T-cell (primary cell): ENCODE measurements around the gene CCDC137. TPM values are rescaled to one million over a fixed set of nuclear protein-coding genes. Genes with fewer than 3 reads are reported as not detected.

ENCODE experiments used
- ATAC-seq, 4 experiments: fragments of 200-7000 bp in 3 of 4; fragments of 150-1000 bp in 1 of 4; cut with Tn5 transposase; replicated peaks in 1 of 4; 1 replicate in 3 of 4; 2 replicates in 1 of 4; pipeline ENCODE4 v1.10.0; 2021; ENCODE audit warnings: moderate library complexity in 3 of 4, mild to moderate bottlenecking in 2 of 4, moderate number of reproducible peaks in 1 of 4
- CTCF ChIA-PET, 2 donors: fragments of 300-600 bp; sonication (Branson Sonifier 250); formaldehyde crosslinking; loops; one replicate each; lab custom pipeline; 2022; ENCODE audit warnings: antibody characterized with exemption in 2 of 2; lab: Charles Lee
- POLR2A ChIA-PET, 2 donors: fragments of 300-600 bp; sonication (Branson Sonifier 250); formaldehyde crosslinking; loops; one replicate each; lab custom pipeline; 2022; ENCODE audit warnings: antibody characterized with exemption in 2 of 2; lab: Charles Lee
- DNase-seq, 35 experiments: peaks; one replicate each; pipeline versions ENCODE4 v3.0.0 to v3.0.0-alpha.2; 2013 to 2023
- H3K27ac ChIP-seq: one replicate; pipeline ENCODE4 v1.5.1; 2013; ENCODE audit warnings: low read length
- H3K27me3 ChIP-seq, 2 experiments: replicated peaks in 1 of 2; 1 replicate in 1 of 2; 2 replicates in 1 of 2; pipeline versions ENCODE4 v1.6.1 to v1.7.0; 2013; ENCODE audit warnings: low read length in 1 of 2, mixed read lengths in 1 of 2; ENCODE audit not compliant: control insufficient read depth in 2 of 2, insufficient read depth in 2 of 2; ENCODE audit errors: extremely low read depth in 1 of 2
- H3K36me3 ChIP-seq, 2 donors: 1 replicate in 1 of 2; 2 replicates in 1 of 2; pipeline versions ENCODE4 v1.6.1 to v1.7.0; 2013; ENCODE audit warnings: low read length in 1 of 2; ENCODE audit not compliant: control insufficient read depth in 2 of 2, insufficient read depth in 1 of 2; ENCODE audit errors: extremely low read depth in 1 of 2
- H3K4me1 ChIP-seq, 2 experiments: 1 replicate in 1 of 2; 2 replicates in 1 of 2; pipeline versions ENCODE4 v1.6.1 to v1.7.0; 2013; ENCODE audit warnings: low read length in 2 of 2, mixed read lengths in 1 of 2; ENCODE audit not compliant: insufficient read depth in 2 of 2, control insufficient read depth in 1 of 2; ENCODE audit errors: extremely low read depth in 1 of 2
- H3K4me3 ChIP-seq, 2 donors: 1 replicate in 1 of 2; 2 replicates in 1 of 2; pipeline versions ENCODE4 v1.5.1 to v1.7.0; 2013; ENCODE audit warnings: mild to moderate bottlenecking in 2 of 2, low read length in 1 of 2, moderate library complexity in 1 of 2; ENCODE audit not compliant: control insufficient read depth in 1 of 2; ENCODE audit errors: extremely low read depth in 1 of 2
- H3K9me3 ChIP-seq: 2 replicates; pipeline ENCODE4 v1.7.0; 2013
- H3K27ac Mint-ChIP-seq, 2 donors: one replicate each; pipeline ENCODE4 v1.8.0; 2020 to 2021; ENCODE audit warnings: mild to moderate bottlenecking in 2 of 2, mixed read lengths in 2 of 2
- H3K27me3 Mint-ChIP-seq, 2 donors: one replicate each; pipeline ENCODE4 v1.8.0; 2021 to 2022; ENCODE audit warnings: mixed read lengths in 2 of 2
- H3K36me3 Mint-ChIP-seq: one replicate; pipeline ENCODE4 v1.8.0; 2021; ENCODE audit warnings: mixed read lengths
- H3K4me1 Mint-ChIP-seq, 3 donors: one replicate each; pipeline ENCODE4 v1.8.0; 2020 to 2022; ENCODE audit warnings: mixed read lengths in 3 of 3, mild to moderate bottlenecking in 1 of 3
- H3K4me3 Mint-ChIP-seq, 3 donors: one replicate each; pipeline ENCODE4 v1.8.0; 2020 to 2022; ENCODE audit warnings: mild to moderate bottlenecking in 3 of 3, mixed read lengths in 3 of 3, moderate library complexity in 3 of 3
- H3K9me3 Mint-ChIP-seq, 3 donors: one replicate each; pipeline ENCODE4 v1.8.0; 2020 to 2022; ENCODE audit warnings: mixed read lengths in 3 of 3
- WGBS: methylation state at CpG from one replicate; pipeline ENCODE4 v1.1.5; 2013; ENCODE audit warnings: missing lambda C conversion rate; ENCODE audit not compliant: insufficient coverage; 5-methylcytosine and 5-hydroxymethylcytosine counted together
- total RNA-seq, 35 experiments: library from RNA in 6 of 35; stranded (reverse) in 6 of 35; fragments of 120-200 nt in 1 of 35; gene quantifications; one replicate each; pipeline versions ENCODE4 v1.2.1 to v1.2.4 and lab custom pipeline; 2013 to 2026

Gene CCDC137
- total RNA-seq, 5 donors from 2014 or later (not counting 1 experiment from before 2014, with no cell fraction given): 15.9 to 33.9 (median 30.0) TPM

DNA sequence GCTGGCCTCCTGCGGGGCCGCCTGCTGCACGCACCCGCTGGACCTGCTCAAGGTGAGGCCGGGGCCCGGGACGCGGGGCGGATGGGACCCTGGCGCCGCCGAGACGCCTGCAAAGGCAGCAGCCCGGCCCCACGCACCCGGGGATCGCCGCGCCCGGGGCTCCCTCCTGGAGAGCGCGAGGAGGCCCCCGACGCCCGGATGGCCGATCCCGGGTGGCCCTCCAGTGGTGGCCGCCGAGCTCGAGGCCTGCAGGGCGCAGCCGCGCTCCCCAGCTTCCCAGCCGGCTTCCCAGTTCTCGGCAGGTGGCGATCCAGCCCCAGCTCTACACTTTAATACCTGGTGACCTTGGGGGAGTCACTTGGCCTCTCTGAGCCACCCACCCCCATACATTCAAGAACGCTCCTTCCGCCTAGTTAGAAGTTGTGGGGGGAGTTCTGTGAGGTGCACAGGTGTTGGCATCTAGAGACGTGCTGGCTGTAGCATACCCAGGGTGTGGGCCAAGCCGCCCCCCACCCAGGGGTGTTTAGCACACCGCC lies 46.0 kb downstream of the CCDC137 start:
- no peaks in the 10 kb centered on the region for H3K36me3 Mint-ChIP-seq
- H3K4me3 ChIP-seq: peak overlapping the region; percentile 37 to 51
- ATAC-seq (peak in 3 of 4 experiments; percentile 13 to 31 (median 24)), DNase-seq (peak in 1 of 35 experiments; percentile 19)
- peak overlapping the region; percentile 40 to 45 for H3K27ac Mint-ChIP-seq
- peak overlapping the region; percentile 73 to 85 (median 82) for H3K4me3 Mint-ChIP-seq
- peaks cover 0 to 3% of the 10 kb centered on the region in 2 experiments for H3K27me3 ChIP-seq
- peaks cover 2 to 5% of the 10 kb centered on the region in 2 donors for H3K36me3 ChIP-seq
- H3K9me3 ChIP-seq: no peaks in the 10 kb centered on the region
- peaks cover 15 to 38% of the 10 kb centered on the region in 2 experiments for H3K4me1 ChIP-seq
- 5% methylated on average over 36 of the region's 41 CpGs for WGBS
- POLR2A ChIA-PET: no interaction called here
- H3K9me3 Mint-ChIP-seq: no peaks in the 10 kb centered on the region
- CTCF ChIA-PET: no interaction called here
- no peak overlapping the region for H3K27ac ChIP-seq
- H3K4me1 Mint-ChIP-seq: peaks cover 14 to 22% (median 17%) of the 10 kb centered on the region in 3 donors
- H3K27me3 Mint-ChIP-seq: no peaks in the 10 kb centered on the region

DNA sequence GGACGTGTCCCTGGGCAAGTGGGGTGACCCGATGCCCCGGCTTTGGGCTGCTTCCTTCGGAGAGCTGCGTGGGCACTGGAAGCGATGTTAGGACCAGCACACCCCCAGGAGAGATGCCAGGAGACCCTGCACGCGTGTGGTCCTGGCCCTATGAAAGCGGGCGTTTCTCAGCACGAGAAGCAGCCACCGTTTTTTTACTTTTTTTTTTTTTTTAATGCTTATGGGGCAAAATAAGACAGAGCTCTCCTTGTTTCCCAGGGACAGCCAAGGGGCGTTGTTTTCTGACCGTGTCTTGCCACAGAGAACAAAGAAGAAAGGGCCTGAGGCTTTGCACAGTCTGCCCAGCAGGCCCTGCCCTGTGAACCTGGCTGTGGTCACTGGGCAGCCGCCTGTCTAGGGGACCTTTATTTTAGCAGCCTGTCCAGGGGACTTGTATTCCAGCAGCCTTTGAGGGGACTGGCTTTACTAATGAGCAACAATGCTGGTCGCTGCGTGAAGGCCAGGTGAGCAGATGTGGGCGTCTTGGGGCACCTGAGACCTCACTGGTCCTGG lies 46.5 kb downstream of the CCDC137 start:
- no peak for ATAC-seq
- H3K27ac ChIP-seq: no peak overlapping the region
- WGBS: 64% methylated on average over 15 of the region's 18 CpGs
- Mint-ChIP-seq H3K4me3 (peak overlapping the region; percentile 73 to 85 (median 82)), H3K36me3 (no peaks in the 10 kb centered on the region), H3K4me1 (peaks cover 14 to 22% (median 17%) of the 10 kb centered on the region in 3 donors), H3K27me3 (no peaks in the 10 kb centered on the region), H3K27ac (peak overlapping the region; percentile 40 to 45), H3K9me3 (no peaks in the 10 kb centered on the region)
- peak overlapping the region; percentile 37 to 51 for H3K4me3 ChIP-seq
- POLR2A ChIA-PET: no interaction called here
- no peak for DNase-seq
- peaks cover 15 to 38% of the 10 kb centered on the region in 2 experiments for H3K4me1 ChIP-seq
- H3K9me3 ChIP-seq: no peaks in the 10 kb centered on the region
- peaks cover 0 to 5% of the 10 kb centered on the region in 2 donors for H3K36me3 ChIP-seq
- CTCF ChIA-PET: no interaction called here
- H3K27me3 ChIP-seq: peaks cover 0 to 3% of the 10 kb centered on the region in 2 experiments

DNA sequence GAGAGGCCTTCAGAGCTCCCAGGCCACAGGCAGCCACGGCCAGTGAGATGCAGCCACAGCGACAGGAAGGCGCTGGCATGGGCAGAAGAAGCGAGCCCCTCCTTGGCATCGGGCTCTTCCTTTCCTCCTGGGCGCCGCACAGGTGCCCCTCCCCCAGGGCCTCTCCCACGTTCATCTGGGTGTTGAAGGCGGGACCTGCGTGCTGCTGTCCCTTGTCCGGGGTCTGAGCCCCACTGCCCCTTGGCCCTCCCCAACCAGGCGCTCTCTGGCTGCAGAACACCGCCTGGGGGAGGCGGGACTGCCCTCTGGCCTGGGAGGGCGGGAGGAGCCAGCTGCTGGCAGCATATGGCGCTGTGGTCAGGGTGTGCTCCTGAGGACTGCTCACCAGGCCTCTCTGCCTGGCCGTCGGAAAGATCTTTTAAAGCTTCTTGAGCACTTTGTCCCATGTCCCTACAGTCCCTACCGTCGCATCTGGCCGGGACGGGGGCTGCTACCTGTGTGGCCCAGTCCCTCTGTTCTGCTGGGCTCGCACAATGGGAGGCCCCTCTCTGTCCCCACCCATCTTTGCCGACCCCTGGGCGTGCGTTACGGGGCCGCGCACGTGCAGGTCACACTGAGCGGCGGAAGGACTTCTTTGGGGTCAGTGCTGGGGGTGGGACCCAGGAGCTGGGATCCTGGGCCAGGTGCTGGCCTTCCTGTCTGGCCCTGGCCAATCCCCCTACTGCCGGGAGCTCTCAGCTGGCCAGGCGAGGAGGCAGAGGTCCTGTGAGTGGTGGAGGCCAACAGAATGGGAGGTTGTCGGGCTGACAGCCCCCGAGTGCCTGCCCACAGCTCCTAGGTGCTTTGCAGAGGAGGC lies 47.2 kb downstream of the CCDC137 start:
- POLR2A ChIA-PET: interaction anchor here in 1 of 2 donors (0.5 kb wide), 1 partner anchor 17 kb away, joined by 8 read pairs; no protein-coding TSS in a partner anchor
- no peaks in the 10 kb centered on the region for H3K27me3 Mint-ChIP-seq
- H3K9me3 Mint-ChIP-seq: no peaks in the 10 kb centered on the region
- no peak overlapping the region for H3K4me3 ChIP-seq
- H3K4me3 Mint-ChIP-seq: peak overlapping the region in 2 of 3 donors; percentile 73 to 82
- H3K36me3 Mint-ChIP-seq: no peaks in the 10 kb centered on the region
- peaks cover 14 to 22% (median 17%) of the 10 kb centered on the region in 3 donors for H3K4me1 Mint-ChIP-seq
- no peak overlapping the region for H3K27ac Mint-ChIP-seq
- CTCF ChIA-PET: no interaction called here
- DNase-seq (no peak), ATAC-seq (no peak)
- H3K9me3 ChIP-seq: no peaks in the 10 kb centered on the region
- H3K27ac ChIP-seq: no peak overlapping the region
- H3K36me3 ChIP-seq: peaks cover 0 to under 1% of the 10 kb centered on the region in 2 donors
- WGBS: 93% methylated on average over 31 of the region's 36 CpGs
- peaks cover 0 to 3% of the 10 kb centered on the region in 2 experiments for H3K27me3 ChIP-seq
- peaks cover 15 to 38% of the 10 kb centered on the region in 2 experiments for H3K4me1 ChIP-seq

DNA sequence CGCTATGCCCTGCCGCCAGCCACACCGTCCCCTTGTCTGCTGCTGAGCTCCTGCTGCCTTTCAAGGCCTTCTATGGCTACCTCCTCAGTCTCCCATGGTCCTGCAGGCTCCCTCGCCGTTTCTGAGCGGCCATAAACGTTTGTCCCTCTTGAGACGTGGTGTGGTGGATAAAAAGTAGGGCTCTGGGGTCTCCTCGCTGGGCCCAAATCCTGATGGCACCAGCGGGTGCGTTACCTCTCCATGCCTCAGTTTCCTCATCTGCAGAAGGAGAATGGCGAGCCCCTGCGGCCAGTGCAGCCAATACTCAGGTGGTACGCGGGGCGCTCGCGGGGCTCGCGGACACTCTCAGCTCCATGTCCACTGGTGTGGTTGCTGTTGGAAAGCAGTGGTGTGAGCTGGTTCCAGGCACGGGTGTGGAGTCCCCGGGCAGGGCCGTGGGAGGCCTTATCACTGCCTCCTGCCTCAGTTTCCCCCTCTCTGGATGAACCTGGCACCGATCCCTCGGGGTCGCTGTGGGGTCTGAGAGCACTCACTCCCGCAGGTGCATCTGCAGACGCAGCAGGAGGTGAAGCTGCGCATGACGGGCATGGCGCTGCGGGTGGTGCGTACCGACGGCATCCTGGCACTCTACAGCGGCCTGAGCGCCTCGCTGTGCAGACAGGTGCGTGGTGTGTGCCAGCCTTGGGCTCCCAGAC lies 48.0 kb downstream of the CCDC137 start:
- no peaks in the 10 kb centered on the region for H3K27me3 Mint-ChIP-seq
- H3K27ac Mint-ChIP-seq: no peak overlapping the region
- WGBS: 89% methylated on average over 20 of the region's 39 CpGs
- peaks cover 0 to 3% of the 10 kb centered on the region in 2 experiments for H3K27me3 ChIP-seq
- no peaks in the 10 kb centered on the region for H3K36me3 Mint-ChIP-seq
- no peak for ATAC-seq
- no peaks in the 10 kb centered on the region for H3K36me3 ChIP-seq
- peaks cover 14 to 22% (median 17%) of the 10 kb centered on the region in 3 donors for H3K4me1 Mint-ChIP-seq
- H3K4me3 ChIP-seq: no peak overlapping the region
- no peaks in the 10 kb centered on the region for H3K9me3 ChIP-seq
- no peaks in the 10 kb centered on the region for H3K9me3 Mint-ChIP-seq
- ChIA-PET CTCF (no interaction called here), POLR2A (no interaction called here)
- no peak overlapping the region for H3K27ac ChIP-seq
- peaks cover 15 to 38% of the 10 kb centered on the region in 2 experiments for H3K4me1 ChIP-seq
- DNase-seq: no peak
- peak overlapping the region in 2 of 3 donors; percentile 9 to 28 for H3K4me3 Mint-ChIP-seq

DNA sequence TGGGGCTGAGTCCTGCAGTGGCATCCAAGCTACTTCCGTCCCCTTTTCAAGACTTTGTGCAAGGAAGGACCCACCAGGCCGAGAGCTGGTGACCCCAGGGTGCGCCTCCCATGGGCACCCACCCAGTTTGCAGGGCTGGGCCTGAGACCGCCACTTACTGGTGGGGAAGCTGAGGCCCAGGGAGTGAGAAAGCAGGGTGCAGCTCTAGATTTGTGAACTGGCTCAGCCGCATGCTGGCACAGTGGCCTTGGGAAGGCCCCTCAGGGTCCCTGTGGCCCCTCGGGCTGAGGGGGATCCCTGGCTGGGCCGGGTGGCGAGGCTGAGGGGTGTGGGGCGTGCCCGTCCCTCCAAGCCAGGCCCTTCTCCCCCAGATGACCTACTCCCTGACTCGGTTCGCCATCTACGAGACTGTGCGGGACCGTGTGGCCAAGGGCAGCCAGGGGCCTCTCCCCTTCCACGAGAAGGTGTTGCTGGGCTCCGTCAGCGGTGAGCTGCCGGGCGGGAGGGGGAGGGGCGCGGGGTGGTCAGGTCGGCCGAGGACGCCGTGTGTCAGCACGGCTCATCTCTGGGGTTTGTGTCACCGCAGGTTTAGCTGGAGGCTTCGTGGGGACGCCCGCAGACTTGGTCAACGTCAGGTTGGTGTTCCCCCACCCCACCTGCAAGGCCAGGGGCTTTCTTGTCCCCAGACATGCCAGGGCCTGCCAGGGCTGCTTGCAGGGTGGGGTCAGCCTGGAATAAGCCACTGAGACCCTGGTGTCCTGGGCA lies 48.8 kb downstream of the CCDC137 start:
- Histone ChIP-seq H3K36me3 (no peaks in the 10 kb centered on the region), H3K4me1 (peaks cover 15 to 32% of the 10 kb centered on the region in 2 experiments), H3K27ac (no peak overlapping the region), H3K4me3 (no peak overlapping the region), H3K27me3 (peaks cover 0 to 3% of the 10 kb centered on the region in 2 experiments), H3K9me3 (no peaks in the 10 kb centered on the region)
- H3K4me3 Mint-ChIP-seq: no peak overlapping the region
- peaks cover 14 to 19% (median 16%) of the 10 kb centered on the region in 3 donors for H3K4me1 Mint-ChIP-seq
- H3K27ac Mint-ChIP-seq: no peak overlapping the region
- H3K27me3 Mint-ChIP-seq: no peaks in the 10 kb centered on the region
- DNase-seq (no peak), ATAC-seq (no peak)
- WGBS: 93% methylated on average over 24 of the region's 32 CpGs
- no peaks in the 10 kb centered on the region for H3K36me3 Mint-ChIP-seq
- H3K9me3 Mint-ChIP-seq: no peaks in the 10 kb centered on the region
- ChIA-PET CTCF (no interaction called here), POLR2A (no interaction called here)
